Endothelial cell of umbilical vein (primary cell): ENCODE measurements around the gene GLI2. TPM values are rescaled to one million over a fixed set of nuclear protein-coding genes. Genes with fewer than 3 reads are reported as not detected.

Experiments
- BruUV-seq: library from RNA; stranded (reverse); fragments of 400-500 nt; replicated peaks from 2 replicates; lab custom pipeline; 2021; lab: Mats Ljungman, UMichigan
- CTCF ChIA-PET: fragments of 300-600, 350-600 bp; sonication (Branson Sonifier 250); formaldehyde crosslinking; loops from one replicate; lab custom pipeline; 2021; ENCODE audit warnings: antibody characterized with exemption, inconsistent platforms; lab: Charles Lee
- POLR2A ChIA-PET: fragments of 300-600, 350-600 bp; sonication (Branson Sonifier 250); formaldehyde crosslinking; loops from one replicate; lab custom pipeline; 2021; ENCODE audit warnings: antibody characterized with exemption, inconsistent platforms; lab: Charles Lee
- DNase-seq: peaks from one replicate; pipeline ENCODE4 v3.0.0-alpha.2; 2011; ENCODE audit warnings: low read depth, low spot score
- FAIRE-seq: peaks from 2 replicates; lab custom pipeline; 2011; peaks lifted over from hg19 to GRCh38; lab: Jason Lieb, UNC
- H2AFZ ChIP-seq: 2 replicates; pipeline ENCODE4 v1.6.0; 2012; ENCODE audit warnings: low read depth, low read length, control low read depth, inconsistent platforms
- H3K27ac ChIP-seq: 2 replicates; pipeline ENCODE4 v1.5.1; 2011; ENCODE audit warnings: low read depth, mild to moderate bottlenecking, control low read depth, low read length, moderate library complexity; ENCODE audit not compliant: insufficient read depth
- H3K27me3 ChIP-seq, 2 experiments: 2 replicates each; pipeline versions ENCODE4 v1.6.0 to v1.6.1; 2011; ENCODE audit warnings: low read length in 2 of 2, mixed read lengths in 1 of 2; ENCODE audit not compliant: control insufficient read depth in 2 of 2, insufficient read depth in 2 of 2
- H3K36me3 ChIP-seq, 2 experiments: 2 replicates in 1 of 2; 3 replicates in 1 of 2; pipeline ENCODE4 v1.5.1; 2011; ENCODE audit warnings: low read length in 2 of 2, mild to moderate bottlenecking in 1 of 2, moderate library complexity in 1 of 2; ENCODE audit not compliant: control insufficient read depth in 2 of 2, insufficient read depth in 2 of 2; ENCODE audit errors: extremely low read depth in 1 of 2
- H3K4me1 ChIP-seq: 3 replicates; pipeline ENCODE4 v1.5.1; 2011; ENCODE audit warnings: mild to moderate bottlenecking, low read length; ENCODE audit not compliant: control insufficient read depth, insufficient read depth; ENCODE audit errors: extremely low read depth
- H3K4me2 ChIP-seq: 2 replicates; pipeline ENCODE4 v1.6.1; 2011; ENCODE audit warnings: low read length, control low read depth, mixed read lengths; ENCODE audit not compliant: insufficient read depth
- H3K4me3 ChIP-seq, 3 experiments: fragments of 200-600 bp in 1 of 3; sonication (generic), shearing (Covaris generic) in 1 of 3; replicated peaks in 1 of 3; 2 replicates each; pipeline ENCODE4 v1.5.1; 2011 to 2016; ENCODE audit warnings: control low read depth in 3 of 3, low read length in 3 of 3, mild to moderate bottlenecking in 2 of 3, inconsistent platforms in 1 of 3, low read depth in 1 of 3, moderate library complexity in 1 of 3; ENCODE audit not compliant: insufficient read depth in 1 of 3
- H3K79me2 ChIP-seq: 2 replicates; pipeline ENCODE4 v1.6.0; 2012; ENCODE audit warnings: low read length, inconsistent platforms; ENCODE audit not compliant: control insufficient read depth, insufficient read depth
- H3K9ac ChIP-seq: replicated peaks from 2 replicates; pipeline ENCODE3; 2011; ENCODE audit warnings: low read length, control low read depth; ENCODE audit not compliant: insufficient read depth; ENCODE audit errors: extremely low read depth
- H3K9me1 ChIP-seq: replicated peaks from 3 replicates; pipeline ENCODE4 v1.6.0; 2011; ENCODE audit warnings: mild to moderate bottlenecking, low read length; ENCODE audit not compliant: control insufficient read depth, insufficient read depth; ENCODE audit errors: extremely low read depth
- H3K9me3 ChIP-seq: replicated peaks from 2 replicates; pipeline ENCODE4 v1.5.1; 2012; ENCODE audit warnings: low read length, inconsistent platforms; ENCODE audit not compliant: control insufficient read depth, insufficient read depth
- H4K20me1 ChIP-seq: replicated peaks from 2 replicates; pipeline ENCODE3; 2011; ENCODE audit warnings: mild to moderate bottlenecking, low read length; ENCODE audit not compliant: control insufficient read depth, insufficient read depth; ENCODE audit errors: extremely low read depth
- EZH2 ChIP-seq: IDR thresholded peaks from 2 replicates; pipeline ENCODE4 v1.6.1; 2012; ENCODE audit warnings: borderline replicate concordance, low read depth, mild to moderate bottlenecking, moderate library complexity, low read length, inconsistent platforms; ENCODE audit not compliant: severe bottlenecking
- FOS ChIP-seq: IDR thresholded peaks from 2 replicates; pipeline ENCODE4 v1.6.1; 2011; ENCODE audit warnings: mild to moderate bottlenecking, low read length, moderate library complexity, borderline replicate concordance; ENCODE audit not compliant: insufficient read depth
- GATA2 ChIP-seq: IDR thresholded peaks from 2 replicates; pipeline ENCODE4 v1.7.0; 2011; ENCODE audit warnings: low read depth, mild to moderate bottlenecking, moderate library complexity, mixed read lengths, low read length; ENCODE audit not compliant: insufficient read length, insufficient read depth
- JUN ChIP-seq: IDR thresholded peaks from 2 replicates; pipeline ENCODE4 v1.6.1; 2011; ENCODE audit warnings: borderline replicate concordance, low read depth; ENCODE audit not compliant: insufficient read length, insufficient read depth
- MYC ChIP-seq: IDR thresholded peaks from one replicate; pipeline ENCODE4 v1.6.1; 2011; ENCODE audit warnings: mild to moderate bottlenecking, low read depth, low read length
- POLR2A ChIP-seq: IDR thresholded peaks from 2 replicates; pipeline ENCODE4 v1.6.1; 2012; ENCODE audit warnings: low read depth, mild to moderate bottlenecking, control low read depth, low read length
- POLR2AphosphoS5 ChIP-seq: IDR thresholded peaks from 2 replicates; pipeline ENCODE4 v1.6.1; 2012; ENCODE audit warnings: low read depth, mild to moderate bottlenecking, control low read depth, low read length, moderate library complexity; ENCODE audit not compliant: insufficient read depth
- dilution Hi-C: fragments of 300-500 bp; cut with MboI; formaldehyde crosslinking; loops from one replicate; pipeline ENCODE4 v1.15.0; 2019; ENCODE audit warnings: low sequenced_read_pairs; ENCODE audit not compliant: extremely low pct_ligation_motif_present
- intact Hi-C: fragments of 100-400 bp; cut with micrococcal nuclease; formaldehyde crosslinking; loops from one replicate; pipeline ENCODE4 v1.10.0; 2022
- polyA plus RNA-seq, 4 experiments: library from polyadenylated mRNA; depleted of rRNA in 3 of 4; stranded (reverse) in 3 of 4; unstranded in 1 of 4; fragments of >200 nt; gene quantifications; 2 replicates each; pipeline versions ENCODE4 v1.2.1 to v1.2.3, GENCODE V29; 2011 to 2012; ENCODE audit warnings: missing spikeins in 1 of 4
- total RNA-seq: library from RNA; stranded (reverse); gene quantifications from 2 replicates; pipeline ENCODE4 v1.2.3, GENCODE V29; 2021
- TF ChIP-seq, protein P1 (sequence below): IDR thresholded peaks from 2 replicates; pipeline ENCODE4 v1.6.1; 2011; ENCODE audit not compliant: insufficient read depth, insufficient read length
- TF ChIP-seq, protein P2 (sequence below), 2 donors: IDR thresholded peaks; 1 replicate in 1 of 2; 2 replicates in 1 of 2; pipeline ENCODE4 v1.5.1; 2011; ENCODE audit warnings: low read length in 2 of 2, mild to moderate bottlenecking in 2 of 2, moderate library complexity in 2 of 2, control low read depth in 1 of 2, inconsistent platforms in 1 of 2, low read depth in 1 of 2; ENCODE audit not compliant: insufficient read depth in 1 of 2; ENCODE audit errors: extremely low read depth in 1 of 2

GLI2 gene
- total and polyA plus RNA-seq, 2 donors (not counting 3 experiments of a cell fraction or from before 2014, with no cell fraction given): 0.13 TPM; not detected in 1

DNA sequence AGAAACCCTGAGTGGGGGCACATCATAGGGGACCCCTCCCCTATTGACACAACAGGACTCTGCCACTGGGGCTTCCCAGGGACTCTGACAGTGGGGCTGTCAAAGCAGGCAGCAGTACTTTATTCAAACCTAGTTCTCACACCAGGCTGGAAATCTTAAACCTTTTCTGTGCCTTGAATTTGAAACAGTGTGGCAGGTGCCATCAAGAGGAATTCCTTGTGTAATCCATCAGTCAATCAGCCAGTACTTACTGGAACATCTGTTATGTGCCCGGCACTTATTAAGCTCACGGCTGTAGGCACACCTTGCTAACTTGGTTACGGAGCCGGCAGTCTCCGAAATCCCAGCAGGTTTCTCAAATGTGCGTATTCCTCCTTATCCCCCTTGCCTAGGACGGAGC, 12.0 kb downstream of the GLI2 start:
- Histone ChIP-seq H3K9me3 (no peaks in the 10 kb centered on the region), H2AFZ (no peak overlapping the region), H3K4me1 (no peaks in the 10 kb centered on the region), H3K27ac (no peak overlapping the region), H3K27me3 (peaks cover 27 to 31% of the 10 kb centered on the region in 2 experiments), H3K9me1 (no peaks in the 10 kb centered on the region), H3K9ac (no peak overlapping the region), H3K79me2 (no peaks in the 10 kb centered on the region), H4K20me1 (no peaks in the 10 kb centered on the region), H3K4me3 (no peak overlapping the region), H3K4me2 (no peak overlapping the region), H3K36me3 (no peaks in the 10 kb centered on the region)
- FAIRE-seq: no peak
- DNase-seq: no peak
- intact Hi-C loops (no loop called here), dilution Hi-C loops (no loop called here)
- TF ChIP-seq, protein P1, sequence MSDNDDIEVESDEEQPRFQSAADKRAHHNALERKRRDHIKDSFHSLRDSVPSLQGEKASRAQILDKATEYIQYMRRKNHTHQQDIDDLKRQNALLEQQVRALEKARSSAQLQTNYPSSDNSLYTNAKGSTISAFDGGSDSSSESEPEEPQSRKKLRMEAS: no peak
- TF ChIP-seq EZH2 (no peak), POLR2A (no peak), FOS (no peak), POLR2AphosphoS5 (no peak), MYC (no peak), JUN (no peak), GATA2 (no peak)
- TF ChIP-seq, protein P2, sequence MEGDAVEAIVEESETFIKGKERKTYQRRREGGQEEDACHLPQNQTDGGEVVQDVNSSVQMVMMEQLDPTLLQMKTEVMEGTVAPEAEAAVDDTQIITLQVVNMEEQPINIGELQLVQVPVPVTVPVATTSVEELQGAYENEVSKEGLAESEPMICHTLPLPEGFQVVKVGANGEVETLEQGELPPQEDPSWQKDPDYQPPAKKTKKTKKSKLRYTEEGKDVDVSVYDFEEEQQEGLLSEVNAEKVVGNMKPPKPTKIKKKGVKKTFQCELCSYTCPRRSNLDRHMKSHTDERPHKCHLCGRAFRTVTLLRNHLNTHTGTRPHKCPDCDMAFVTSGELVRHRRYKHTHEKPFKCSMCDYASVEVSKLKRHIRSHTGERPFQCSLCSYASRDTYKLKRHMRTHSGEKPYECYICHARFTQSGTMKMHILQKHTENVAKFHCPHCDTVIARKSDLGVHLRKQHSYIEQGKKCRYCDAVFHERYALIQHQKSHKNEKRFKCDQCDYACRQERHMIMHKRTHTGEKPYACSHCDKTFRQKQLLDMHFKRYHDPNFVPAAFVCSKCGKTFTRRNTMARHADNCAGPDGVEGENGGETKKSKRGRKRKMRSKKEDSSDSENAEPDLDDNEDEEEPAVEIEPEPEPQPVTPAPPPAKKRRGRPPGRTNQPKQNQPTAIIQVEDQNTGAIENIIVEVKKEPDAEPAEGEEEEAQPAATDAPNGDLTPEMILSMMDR (IDR thresholded peaks at IDR 0.05; ENCODE audit: extremely low read depth in 1 of 2, insufficient read depth in 1 of 2, low read depth in 1 of 2, low read length in 2 of 2): no peak
- BruUV-seq: no TSS peak
- POLR2A ChIA-PET: no interaction called here
- CTCF ChIA-PET: no interaction called here
